Esophagus squamous epithelium (tissue), 4 donors: ENCODE measurements around the gene FUT3.

ENCODE experiments used
- CTCF ChIP-seq, 6 experiments: fragments of 450-650 bp in 4 of 6; fragments of 200-600 bp in 2 of 6; sonication (generic) in 2 of 6; IDR thresholded peaks; one replicate each; pipeline ENCODE4 v1.5.1; 2016 to 2019; ENCODE audit warnings: antibody characterized with exemption in 6 of 6, mild to moderate bottlenecking in 4 of 6, moderate library complexity in 4 of 6
- POLR2A ChIP-seq, 4 donors: fragments of 450-650 bp; IDR thresholded peaks; one replicate each; pipeline ENCODE4 v1.6.1; 2017; ENCODE audit warnings: antibody characterized with exemption in 4 of 4, mild to moderate bottlenecking in 4 of 4, moderate library complexity in 3 of 4

- no peak for TF ChIP-seq CTCF (IDR thresholded peaks at IDR 0.05)
- TF ChIP-seq POLR2A (IDR thresholded peaks at IDR 0.05): no peak
These were observed 26.5 kb downstream of the FUT3 start for GRCh38 chr19:5824751-5825150.
